Hematopoietic multipotent progenitor cell treated with erythropoietin and hydrocortisone succinate and interleukin-3 and kit ligand, for 4 days (in vitro differentiated cells): ENCODE data around the gene KRT17.
"Not testable (repeated sequence)": the region's sequence is repeated elsewhere in the genome, so short reads cannot be mapped to it uniquely, and the experiment has no call there.

Experiments used
- DNase-seq: peaks from one replicate; pipeline ENCODE4 v3.0.0-alpha.2; 2015

KRT17 gene

DNA sequence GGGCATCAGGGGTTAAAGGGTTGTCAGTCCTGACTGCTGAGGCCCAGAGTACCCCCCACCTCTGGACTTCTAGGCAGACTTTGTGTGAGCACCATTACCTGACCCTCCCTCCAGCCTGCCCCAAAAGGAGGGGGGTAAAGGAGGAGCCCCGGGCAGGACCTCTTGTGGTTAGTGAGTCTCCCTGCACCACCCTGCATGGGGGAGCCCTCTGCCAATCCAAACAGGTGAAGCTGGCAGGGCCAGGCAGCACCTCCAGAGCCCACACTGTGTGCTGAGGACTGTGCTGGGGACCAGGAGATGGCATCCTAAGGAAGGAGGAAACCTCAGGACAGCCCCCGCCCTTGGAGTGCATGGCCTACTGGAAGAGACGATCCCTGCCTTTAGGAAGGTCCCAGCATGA is 35.1 kb downstream of the KRT17 start:
- no peak for DNase-seq

DNA sequence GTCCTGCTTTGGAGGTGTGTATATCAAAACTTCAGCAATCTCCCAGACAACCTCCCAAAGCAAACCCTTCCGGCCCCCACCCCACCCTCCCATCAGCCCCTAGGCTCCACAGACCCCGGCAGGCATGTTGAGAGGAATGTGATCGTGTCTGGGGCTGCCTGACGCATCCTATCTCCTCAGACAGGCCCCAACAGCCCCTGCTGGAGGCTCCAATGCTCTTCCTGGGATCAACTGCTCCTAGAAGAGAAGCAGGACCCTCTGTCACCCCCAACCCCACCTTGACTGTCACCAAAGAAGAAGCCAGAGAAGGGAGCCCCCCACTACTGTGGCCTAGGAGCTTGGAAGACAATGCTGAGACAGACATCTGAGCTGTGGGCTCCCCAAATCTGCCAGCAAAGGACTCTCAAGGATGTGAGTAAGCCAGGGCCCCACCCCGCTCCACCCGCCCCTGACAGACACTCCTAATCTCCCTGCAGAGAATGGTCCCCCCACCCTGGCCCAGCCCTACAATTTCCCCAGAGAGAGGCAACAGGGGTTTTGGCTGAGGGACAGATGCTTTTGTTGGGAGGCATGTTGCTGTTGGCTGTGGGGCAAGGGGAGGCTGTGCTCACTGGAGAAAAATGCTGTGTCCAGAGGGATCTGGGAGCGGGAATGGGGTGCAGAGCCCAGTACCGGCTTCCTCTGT is 36.1 kb downstream of the KRT17 start:
- DNase-seq: no peak

DNA sequence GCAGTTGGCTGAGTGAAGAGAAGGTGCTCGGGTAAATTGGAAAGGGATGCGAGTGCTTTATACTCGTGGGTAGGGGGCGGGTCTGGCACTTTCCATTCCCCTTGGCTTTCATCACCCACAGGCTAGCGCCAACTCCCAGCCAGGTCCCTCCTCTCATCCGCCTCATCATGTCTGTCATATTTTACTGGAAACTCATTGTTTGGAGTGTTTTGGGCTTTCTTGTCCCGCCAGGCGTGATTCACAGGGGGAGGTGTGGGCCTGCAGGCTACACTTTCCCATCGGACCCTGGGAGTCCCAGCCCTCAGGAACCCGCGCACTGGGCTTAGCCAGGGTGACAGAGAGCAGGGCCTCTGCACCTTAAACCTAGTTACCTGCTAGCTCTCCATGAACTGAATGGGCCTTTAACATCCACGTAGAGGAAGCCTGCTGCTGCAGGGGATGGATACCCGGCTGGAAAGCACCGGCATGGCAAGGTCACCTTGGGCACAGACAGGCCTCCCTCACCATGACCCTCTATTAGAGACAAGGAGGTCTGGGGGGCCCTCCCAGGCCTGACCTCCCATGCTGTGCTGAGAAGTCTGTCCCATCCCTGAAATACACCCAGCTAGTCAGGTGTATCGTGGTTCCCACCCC is 37.4 kb downstream of the KRT17 start, which contains the start of gene KRT14:
TSS of gene KRT14 (minus strand) at position 33 of the 633 bp plus-strand sequence. CDS start 61 bp downstream, outside the sequence.
- DNase-seq: no peak

DNA sequence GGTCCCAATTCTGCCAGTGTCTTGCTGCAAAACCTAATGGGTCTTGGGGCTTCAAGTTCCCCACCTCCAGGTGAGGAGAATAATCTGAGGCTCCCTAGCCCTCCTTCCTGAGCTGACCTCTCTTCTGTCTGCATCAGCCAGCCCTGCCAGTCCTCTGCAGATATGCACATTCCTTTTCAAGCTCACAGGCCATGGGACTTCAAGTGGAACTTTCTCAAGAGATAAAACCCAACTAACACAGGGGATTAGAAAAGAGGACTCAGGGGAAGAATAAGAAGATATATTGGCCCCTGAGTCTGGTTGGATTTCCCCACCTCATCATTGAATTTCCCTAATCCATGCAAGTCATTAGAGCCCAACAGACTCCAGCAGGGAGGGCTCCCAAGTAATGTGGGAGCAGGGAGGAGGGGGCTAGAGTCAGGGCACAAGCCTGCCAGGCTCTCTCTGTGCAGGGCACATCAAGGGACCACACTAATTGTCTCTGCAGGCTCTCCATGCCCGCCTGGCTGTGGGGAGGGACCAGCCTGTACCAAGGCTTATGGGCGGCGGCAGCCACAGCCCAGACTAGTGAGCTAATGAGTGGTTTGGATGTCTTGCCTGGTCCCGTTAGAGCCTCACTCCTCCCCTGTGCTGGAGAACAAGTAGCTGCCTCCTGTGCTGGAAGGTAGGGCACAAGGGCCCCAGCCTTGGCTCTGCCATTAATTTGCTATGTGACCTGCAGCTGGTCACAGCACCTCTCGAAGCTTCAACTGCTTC is 38.9 kb downstream of the KRT17 start:
- no peak for DNase-seq

DNA sequence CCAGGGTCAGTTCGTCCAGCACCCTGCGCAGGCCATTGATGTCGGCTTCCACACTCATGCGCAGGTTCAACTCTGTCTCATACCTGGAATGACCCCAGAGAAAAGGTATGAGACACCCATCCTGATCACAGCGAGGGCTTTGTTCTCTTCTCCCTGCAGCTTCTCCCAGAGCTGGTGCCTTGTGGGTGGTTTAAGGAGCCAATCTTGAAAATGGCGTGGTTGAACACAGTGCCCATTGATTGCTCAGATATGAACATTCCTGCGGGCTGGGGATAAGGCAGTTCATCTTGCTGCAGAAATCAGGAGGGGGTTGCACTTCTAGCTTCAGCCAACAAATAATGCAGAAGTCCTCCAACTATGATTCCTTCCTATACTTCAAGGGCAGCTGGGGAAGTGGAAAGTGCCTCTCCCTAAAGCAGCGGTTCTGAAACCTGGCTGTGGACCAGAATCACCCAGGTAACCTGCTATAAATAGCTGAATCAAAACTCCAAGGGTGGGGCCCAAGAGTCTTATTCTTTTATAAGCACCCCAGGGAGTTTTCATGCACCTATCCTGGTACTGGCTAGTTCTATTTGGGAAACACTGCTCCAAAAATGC is 39.9 kb downstream of the KRT17 start:
- not testable (repeated sequence) for DNase-seq

DNA sequence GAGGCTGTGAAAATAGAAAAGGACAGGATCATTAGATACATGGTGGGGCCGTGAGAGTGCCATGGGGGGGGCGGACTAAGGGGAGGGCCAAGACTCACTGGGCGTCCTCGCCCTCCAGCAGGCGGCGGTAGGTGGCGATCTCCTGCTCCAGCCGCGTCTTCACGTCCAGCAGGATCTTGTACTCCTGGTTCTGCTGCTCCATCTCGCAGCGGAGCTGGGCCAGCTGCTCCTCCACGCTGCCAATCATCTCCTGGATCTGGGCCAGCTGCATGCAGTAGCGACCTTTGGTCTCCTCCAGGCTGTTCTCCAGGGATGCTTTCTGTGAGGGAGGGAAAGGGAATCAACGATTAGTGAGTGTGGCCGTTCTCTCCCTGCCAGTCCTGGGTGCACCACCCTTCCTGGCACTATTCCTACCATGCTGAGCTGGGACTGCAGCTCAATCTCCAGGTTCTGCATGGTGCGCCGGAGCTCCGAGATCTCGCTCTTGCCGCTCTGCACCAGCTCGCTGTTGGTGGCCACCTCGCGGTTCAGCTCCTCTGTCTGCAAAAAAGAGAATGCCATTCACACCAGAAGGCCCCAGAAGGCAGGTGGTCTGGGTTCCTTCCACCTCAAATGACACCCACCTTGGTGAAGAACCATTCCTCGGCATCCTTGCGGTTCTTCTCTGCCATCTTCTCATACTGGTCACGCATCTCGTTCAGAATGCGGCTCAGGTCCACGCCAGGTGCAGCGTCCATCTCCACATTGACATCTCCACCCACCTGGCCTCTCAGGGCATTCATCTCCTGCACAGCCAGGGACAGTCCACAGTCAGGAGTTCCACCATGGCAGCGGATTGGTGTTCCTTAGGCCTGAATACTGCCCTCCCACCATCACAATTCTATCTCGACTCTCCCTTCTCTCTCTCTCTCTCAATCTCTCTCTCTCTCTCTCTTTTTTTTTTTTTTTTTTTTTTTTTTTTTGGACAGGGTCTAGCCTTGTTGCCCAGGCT is 40.9 kb downstream of the KRT17 start:
- no peak for DNase-seq

DNA sequence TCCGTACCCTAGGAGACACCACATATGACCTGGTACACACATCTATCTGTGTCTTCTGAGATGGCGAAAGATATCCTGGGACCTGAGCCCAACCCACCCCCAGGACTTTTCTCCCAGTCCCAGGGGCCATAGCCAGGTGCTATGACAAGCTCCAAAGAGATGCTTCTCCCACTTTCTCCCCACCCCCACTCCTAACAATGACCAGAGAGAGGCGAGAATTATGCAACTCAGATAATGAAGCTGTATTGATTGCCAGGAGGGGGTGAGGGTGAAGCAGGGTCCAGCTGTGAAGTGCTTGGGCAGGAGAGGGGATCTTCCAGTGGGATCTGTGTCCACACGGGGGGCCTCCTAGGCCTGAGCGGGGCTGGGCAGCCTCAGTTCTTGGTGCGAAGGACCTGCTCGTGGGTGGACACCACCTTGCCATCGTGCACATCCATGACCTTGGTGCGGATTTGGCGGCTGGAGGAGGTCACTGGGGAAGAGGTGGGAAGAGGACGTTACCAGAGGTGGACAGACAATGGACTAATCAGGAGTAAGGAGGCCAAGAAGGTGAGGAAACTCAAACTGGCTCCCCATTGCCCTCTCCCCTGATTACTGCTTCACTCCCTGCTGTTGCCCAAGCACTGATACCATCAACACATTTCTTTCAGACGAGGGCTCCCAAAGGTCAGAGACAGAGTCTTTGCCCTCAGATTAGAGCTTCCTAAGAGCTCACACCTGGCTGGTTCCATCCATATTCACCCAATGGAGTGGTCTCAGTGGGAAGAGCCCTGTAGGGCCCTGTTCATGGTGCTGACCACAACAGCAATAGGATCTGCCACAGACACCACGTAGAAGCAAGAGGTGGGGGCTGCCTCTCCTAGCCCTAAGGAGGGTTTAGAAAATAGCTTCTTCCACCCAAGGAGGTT is 42.1 kb downstream of the KRT17 start:
- DNase-seq: not testable (repeated sequence)

DNA sequence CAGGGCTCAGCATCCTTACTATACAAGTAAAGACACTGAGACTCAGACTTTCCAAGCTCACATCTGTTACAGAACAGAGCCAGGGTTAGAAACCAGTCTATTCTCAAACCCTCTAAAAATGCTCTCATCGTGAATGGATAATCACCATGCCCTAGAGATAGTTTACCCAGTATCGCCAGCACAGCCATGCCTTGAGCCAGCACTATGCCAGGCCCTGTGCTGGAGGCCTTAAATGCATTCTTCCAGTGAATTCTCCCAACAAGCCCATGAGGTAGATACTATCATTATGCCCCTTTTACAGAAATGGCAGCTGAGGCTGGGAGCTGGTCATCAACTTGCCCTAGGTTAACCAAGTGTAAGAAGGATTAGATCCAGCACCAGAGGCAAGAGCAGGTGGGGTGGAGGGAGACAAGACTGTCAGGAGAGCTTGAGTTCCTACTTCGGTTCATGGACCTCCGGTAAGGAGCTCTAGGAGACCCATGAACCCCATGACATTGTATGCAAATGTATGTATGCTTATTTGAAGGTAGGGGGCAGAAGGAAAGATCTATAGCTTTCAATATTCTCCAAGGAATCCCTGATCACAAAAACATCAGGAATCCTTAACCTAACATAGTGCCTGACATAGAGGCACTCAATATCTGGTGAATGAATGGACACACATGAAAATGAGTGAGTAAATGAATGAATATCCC is 42.9 kb downstream of the KRT17 start:
- no peak for DNase-seq

DNA sequence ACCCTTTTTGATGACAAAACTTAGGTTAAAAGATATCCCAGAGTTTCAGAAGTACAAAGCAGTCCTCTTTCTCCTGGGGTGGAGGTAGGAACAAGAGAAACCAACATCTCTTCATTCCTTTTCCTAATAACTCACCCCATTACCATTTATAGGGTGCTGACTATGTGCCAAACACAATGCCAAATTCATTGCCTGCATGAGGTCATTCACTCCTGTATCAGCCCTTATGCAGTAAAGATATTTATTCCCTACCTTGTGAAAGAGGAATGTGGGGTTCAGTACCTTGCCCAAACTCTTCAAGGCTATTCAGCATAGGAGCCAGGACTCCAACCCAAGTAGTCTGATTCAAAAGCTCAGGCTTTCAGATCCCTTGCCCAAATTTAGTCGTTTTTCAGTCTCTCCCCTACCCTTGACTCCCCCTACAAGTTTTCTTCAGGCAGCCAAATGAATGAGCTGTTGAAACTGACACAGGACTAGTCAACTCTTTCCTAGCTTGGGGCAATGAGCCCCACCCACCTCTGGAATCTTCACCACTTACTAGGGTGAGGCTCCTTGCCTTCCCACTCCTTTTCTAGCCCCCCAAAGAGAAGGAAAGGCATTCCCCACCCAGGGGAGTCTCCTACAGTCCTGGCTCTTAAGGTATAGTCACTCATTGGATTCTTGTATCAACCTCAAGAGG is 43.5 kb downstream of the KRT17 start:
- DNase-seq: no peak

DNA sequence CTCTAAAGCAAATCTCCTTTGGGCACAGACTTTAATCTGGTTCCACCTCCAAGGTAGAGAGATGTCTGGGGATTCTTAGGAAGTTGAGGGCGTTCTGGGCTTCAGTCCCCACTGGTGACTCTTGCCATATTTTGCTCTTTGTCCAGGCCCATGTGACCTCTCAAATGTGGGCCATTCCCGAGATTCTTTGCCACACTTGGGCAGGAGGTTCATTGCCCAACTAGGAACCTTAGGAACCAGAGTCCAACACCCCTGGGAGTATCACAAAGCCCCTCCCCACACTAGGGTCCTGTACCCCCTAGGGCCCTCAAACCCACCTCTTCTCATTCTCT is 44.2 kb downstream of the KRT17 start:
- no peak for DNase-seq

DNA sequence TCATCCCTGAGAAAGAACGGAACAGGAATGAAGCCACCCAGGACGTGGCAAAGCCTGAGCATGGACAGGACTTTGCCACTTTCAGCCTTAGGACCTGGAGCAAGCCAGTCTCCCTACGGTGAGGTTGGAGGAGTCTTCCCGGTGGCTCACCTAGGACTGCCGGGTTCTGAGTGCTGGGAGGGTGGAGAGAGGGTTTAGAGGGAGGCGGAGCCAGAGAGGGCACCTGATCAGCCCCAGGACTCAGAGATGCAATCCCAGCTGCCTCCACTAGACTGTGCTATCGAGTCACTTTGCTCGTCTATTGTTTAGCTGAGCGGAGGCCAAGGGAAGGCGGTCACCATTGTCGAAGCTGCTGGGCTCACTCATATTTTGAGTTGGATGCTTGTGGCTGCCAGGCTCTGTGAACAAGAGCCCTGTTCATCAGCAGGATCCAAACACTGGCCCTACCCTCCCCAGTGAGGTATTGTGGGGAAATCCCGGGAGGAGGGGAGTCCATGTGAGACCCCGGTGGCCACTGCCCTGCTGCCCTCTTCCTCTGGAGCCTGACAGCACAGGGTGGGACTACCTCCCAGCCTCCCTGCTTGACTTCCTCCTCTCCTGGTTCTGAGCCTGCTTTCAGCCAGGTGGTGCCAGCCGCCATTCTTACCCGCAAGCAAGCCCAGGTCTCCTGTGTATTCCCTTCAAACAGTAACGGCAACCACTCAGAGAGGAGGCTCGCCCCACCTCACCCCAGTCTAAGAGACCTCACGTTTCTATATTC is 44.7 kb downstream of the KRT17 start:
- peak; percentile 92 for DNase-seq

DNA sequence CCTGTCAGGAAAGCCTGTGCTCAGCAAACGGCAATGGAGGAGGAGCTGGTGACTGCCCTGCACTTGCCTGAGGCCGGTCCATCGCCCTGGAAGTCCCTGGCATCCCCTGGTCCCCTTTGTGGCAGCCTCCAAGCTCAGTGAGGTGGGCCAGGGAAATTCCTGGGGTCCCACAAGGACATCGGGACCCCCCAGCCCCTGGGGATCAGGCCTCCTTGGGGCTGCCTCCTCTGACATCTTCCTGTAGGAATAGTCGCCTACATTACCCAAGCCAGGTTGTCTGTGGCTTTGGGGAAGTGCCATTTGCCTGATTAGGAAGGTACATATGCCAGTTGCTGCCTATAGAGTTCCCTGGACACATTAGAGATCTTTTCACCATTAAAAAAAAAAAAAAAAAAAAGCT is 45.4 kb downstream of the KRT17 start:
- DNase-seq: no peak

DNA sequence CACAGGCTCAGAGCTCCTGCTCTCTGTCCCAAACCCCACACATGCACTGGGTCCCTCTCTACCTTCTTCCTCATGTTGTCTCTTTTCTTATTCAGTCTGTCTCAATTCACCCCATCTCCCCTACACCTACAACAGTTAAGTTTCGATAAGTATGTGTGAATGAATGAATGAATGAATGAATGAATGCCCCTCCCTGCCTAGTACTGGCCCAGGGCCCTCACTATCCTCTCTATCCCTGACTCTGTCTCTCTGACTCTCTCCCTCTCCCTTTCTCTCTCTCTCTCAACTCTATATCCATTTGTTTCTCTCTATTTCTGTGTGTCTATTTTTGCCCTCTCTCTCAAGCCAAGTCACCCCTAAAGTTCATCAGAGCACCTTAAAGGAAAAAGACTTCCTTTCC is 45.8 kb downstream of the KRT17 start:
- DNase-seq: no peak

DNA sequence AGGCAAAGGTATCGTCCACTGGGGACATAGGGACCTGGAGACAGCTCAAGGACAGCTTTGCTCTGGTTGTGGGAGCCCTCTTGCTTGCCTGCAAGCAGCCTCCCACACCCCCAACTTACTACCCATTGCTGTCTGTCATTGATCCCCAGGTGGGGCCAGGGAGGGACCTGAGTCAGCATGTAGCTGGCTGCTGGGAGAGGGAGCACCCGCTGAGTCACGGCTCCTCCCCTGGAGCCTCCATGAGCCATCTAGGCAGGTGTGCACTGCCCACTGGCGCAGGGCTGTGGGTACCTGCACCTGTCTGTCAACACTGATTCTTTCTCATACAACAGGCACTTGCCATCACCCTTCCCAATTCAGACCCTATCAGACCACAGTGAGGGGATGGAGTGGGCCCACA is 47.6 kb downstream of the KRT17 start:
- not testable (repeated sequence) for DNase-seq

DNA sequence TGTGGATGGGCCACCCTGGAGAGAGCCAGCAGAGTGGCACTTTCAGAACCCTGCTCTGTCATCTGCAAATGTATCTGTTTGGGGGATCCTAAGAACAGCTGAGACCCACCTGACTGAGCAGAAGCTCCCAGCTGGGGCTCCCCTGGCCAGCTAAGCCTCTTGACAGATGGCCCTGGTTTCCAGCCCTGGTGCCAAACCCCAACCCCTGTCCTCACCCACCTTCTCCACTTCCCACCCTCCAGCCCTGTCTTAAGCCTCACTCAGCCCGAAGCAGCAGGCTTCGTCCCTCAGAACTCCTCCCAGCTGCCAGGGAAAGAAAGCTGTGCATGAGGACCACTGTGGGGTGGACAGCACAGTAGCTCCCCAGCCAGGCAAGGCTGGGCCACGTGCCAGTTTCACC is 49.0 kb downstream of the KRT17 start:
- no peak for DNase-seq

DNA sequence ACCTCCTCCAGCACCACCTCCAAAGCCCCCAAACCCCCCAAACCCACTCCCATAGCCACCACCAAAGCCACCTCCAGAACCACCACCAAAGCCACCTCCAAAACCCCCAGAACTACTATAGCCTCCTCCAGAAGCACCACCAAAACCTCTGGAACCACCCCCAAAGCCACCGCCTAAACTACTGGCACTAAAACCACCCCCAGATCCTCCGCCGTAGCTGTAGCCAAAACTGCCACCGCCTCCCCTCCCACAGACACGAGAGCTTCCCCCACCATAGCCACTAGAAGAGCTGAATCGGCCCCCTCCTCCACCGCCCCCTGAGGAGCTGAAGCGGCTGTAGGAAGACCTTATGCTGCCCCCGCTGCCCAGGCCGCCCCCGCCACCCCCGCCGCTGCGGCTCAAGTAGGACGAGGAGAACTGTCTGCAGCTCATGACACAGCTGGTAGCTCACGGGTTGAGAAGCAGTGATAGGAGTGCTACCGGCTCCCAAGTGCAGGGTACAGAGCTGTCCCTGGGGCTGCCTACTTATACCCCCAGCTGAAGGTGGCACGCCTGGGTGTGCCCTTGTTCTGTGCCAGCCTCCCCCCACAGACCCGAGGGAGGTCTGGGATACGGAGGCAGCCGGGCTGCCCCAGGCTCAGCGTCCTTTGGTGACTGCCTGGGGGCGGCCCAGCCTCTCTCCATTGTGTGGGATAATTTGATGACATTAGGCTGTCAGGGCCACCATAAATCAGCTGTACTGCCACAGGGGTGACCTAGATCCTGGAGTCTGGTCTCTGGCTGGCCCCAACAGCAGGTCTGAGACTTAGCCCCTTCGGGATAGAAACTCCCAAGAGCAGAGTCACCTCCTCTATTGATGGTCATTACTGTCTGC is 52.6 kb downstream of the KRT17 start, which contains the start of gene KRT9:
TSS of gene KRT9 (minus strand) at position 499 of the 874 bp plus-strand sequence. CDS start at position 432, 67 bp downstream.
- no peak for DNase-seq
